GM23338 (cell line): Measurements from ENCODE around the gene TMEM178A. TPM values are rescaled to one million over a fixed set of nuclear protein-coding genes. Genes with fewer than 3 reads are reported as not detected.

Source experiments
- ATAC-seq: fragments of 200-7000 bp; cut with Tn5 transposase; 3 replicates; pipeline ENCODE4 v1.9.1; 2020
- DNase-seq: peaks from one replicate; pipeline ENCODE4 v3.0.0-alpha.2; 2015; ENCODE audit warnings: low spot score
- H2AFZ ChIP-seq: fragments of 200-600 bp; sonication (generic); 2 replicates; pipeline ENCODE4 v1.8.0; 2016; ENCODE audit warnings: antibody characterized with exemption, mild to moderate bottlenecking, moderate library complexity
- H3F3A ChIP-seq: fragments of 200-600 bp; sonication (generic); replicated peaks from 2 replicates; pipeline ENCODE4 v1.8.0; 2017; ENCODE audit warnings: antibody characterized with exemption, mixed run types, low read depth
- H3K27ac ChIP-seq: fragments of 200-600 bp; sonication (generic); 2 replicates; pipeline ENCODE4 v1.6.1; 2016; ENCODE audit warnings: low read depth
- H3K27me3 ChIP-seq: fragments of 200-600 bp; sonication (generic); 2 replicates; pipeline ENCODE4 v1.8.0; 2016; ENCODE audit warnings: mild to moderate bottlenecking, mixed run types, moderate library complexity; ENCODE audit not compliant: insufficient read depth
- H3K36me3 ChIP-seq: fragments of 200-600 bp; sonication (generic); 2 replicates; pipeline ENCODE4 v1.8.0; 2016; ENCODE audit warnings: mild to moderate bottlenecking; ENCODE audit not compliant: insufficient read depth
- H3K4me1 ChIP-seq: fragments of 200-600 bp; sonication (generic); 2 replicates; pipeline ENCODE4 v1.8.0; 2016; ENCODE audit warnings: mild to moderate bottlenecking, moderate library complexity; ENCODE audit not compliant: insufficient read depth
- H3K4me2 ChIP-seq: fragments of 200-600 bp; sonication (generic); 2 replicates; pipeline ENCODE4 v1.7.1; 2017; ENCODE audit warnings: mixed run types
- H3K4me3 ChIP-seq: fragments of 200-600 bp; sonication (generic); 2 replicates; pipeline ENCODE4 v1.6.1; 2016; ENCODE audit warnings: mixed run types
- H3K79me2 ChIP-seq: fragments of 200-600 bp; sonication (generic); replicated peaks from 2 replicates; pipeline ENCODE4 v1.8.0; 2017; ENCODE audit warnings: mild to moderate bottlenecking; ENCODE audit not compliant: insufficient read depth
- H3K9me2 ChIP-seq: fragments of 200-600 bp; sonication (generic); 2 replicates; pipeline ENCODE4 v1.8.0; 2017; ENCODE audit not compliant: insufficient read depth
- H4K20me1 ChIP-seq: fragments of 200-600 bp; sonication (generic); replicated peaks from 2 replicates; pipeline ENCODE4 v1.8.0; 2017; ENCODE audit warnings: mild to moderate bottlenecking; ENCODE audit not compliant: insufficient read depth
- H3K27ac Mint-ChIP-seq: 2 replicates; pipeline ENCODE4 v1.8.0; 2020; ENCODE audit warnings: inconsistent platforms, mild to moderate bottlenecking, moderate library complexity, mixed read lengths
- H3K27me3 Mint-ChIP-seq: 3 replicates; pipeline ENCODE4 v1.8.0; 2022; ENCODE audit warnings: low read depth, mild to moderate bottlenecking, moderate library complexity, mixed read lengths, inconsistent platforms; ENCODE audit not compliant: insufficient read depth, poor library complexity
- H3K36me3 Mint-ChIP-seq: 3 replicates; pipeline ENCODE4 v1.8.0; 2021; ENCODE audit warnings: low read depth, mild to moderate bottlenecking, inconsistent platforms, moderate library complexity, mixed read lengths
- H3K4me1 Mint-ChIP-seq: 3 replicates; pipeline ENCODE4 v1.8.0; 2020; ENCODE audit warnings: mild to moderate bottlenecking, inconsistent platforms, mixed read lengths
- H3K4me3 Mint-ChIP-seq: 3 replicates; pipeline ENCODE4 v1.8.0; 2021; ENCODE audit warnings: moderate library complexity, mild to moderate bottlenecking, inconsistent platforms, mixed read lengths
- H3K9me3 Mint-ChIP-seq: 3 replicates; pipeline ENCODE4 v1.8.0; 2020; ENCODE audit warnings: moderate library complexity, mild to moderate bottlenecking, inconsistent platforms, mixed read lengths
- CREB1 ChIP-seq: fragments of 250-450 bp; sonication (Bioruptor Pico); IDR thresholded peaks from 2 replicates; pipeline ENCODE4 v1.5.0; 2020; ENCODE audit warnings: low read depth, mild to moderate bottlenecking, moderate library complexity
- EZH2phosphoT487 ChIP-seq: fragments of 200-600 bp; sonication (generic); IDR thresholded peaks from one replicate; pipeline ENCODE4 v1.8.1; 2018; ENCODE audit warnings: antibody characterized with exemption; ENCODE audit not compliant: unreplicated experiment
- JUNB ChIP-seq: IDR thresholded peaks from one replicate; pipeline ENCODE4 v1.6.1; 2016; ENCODE audit warnings: antibody characterized with exemption; ENCODE audit not compliant: unreplicated experiment
- NANOG ChIP-seq: IDR thresholded peaks from 2 replicates; pipeline ENCODE4 v1.6.1; 2016; ENCODE audit warnings: antibody characterized with exemption, borderline replicate concordance
- POLR2AphosphoS5 ChIP-seq: IDR thresholded peaks from 2 replicates; pipeline ENCODE4 v1.6.1; 2016; ENCODE audit warnings: antibody characterized with exemption, low read depth
- polyA plus RNA-seq: library from polyadenylated mRNA; unstranded; fragments of >200 nt; fragmentation: Nextera tagmentation; extraction: Ambion mirVana; gene quantifications from 2 replicates; pipeline ENCODE4 v1.2.1, GENCODE V29; 2016
- total RNA-seq: library from RNA; depleted of rRNA; stranded (reverse); fragments of >200 nt; shearing (Covaris generic); gene quantifications from 2 replicates; pipeline ENCODE4 v1.2.3, GENCODE V29; 2014
- TF ChIP-seq, protein P1 (sequence below): fragments of 250-450 bp; sonication (Bioruptor Pico); IDR thresholded peaks from 2 replicates; pipeline ENCODE4 v1.5.0; 2020; ENCODE audit warnings: mild to moderate bottlenecking, moderate library complexity
- TF ChIP-seq, protein P2 (sequence below), 2 experiments: fragments of 200-600 bp in 1 of 2; sonication (generic) in 1 of 2; conservative IDR thresholded peaks; 2 replicates each; pipeline versions ENCODE4 v1.5.1 to v1.6.1; 2016 to 2017; ENCODE audit warnings: antibody characterized with exemption in 2 of 2, low read depth in 2 of 2, mild to moderate bottlenecking in 2 of 2, moderate library complexity in 1 of 2
- TF ChIP-seq, protein P3 (sequence below): IDR thresholded peaks from 2 replicates; pipeline ENCODE4 v1.6.1; 2016; ENCODE audit warnings: antibody characterized with exemption
- TF ChIP-seq, protein P4 (sequence below): IDR thresholded peaks from one replicate; pipeline ENCODE4 v1.6.1; 2018; ENCODE audit warnings: antibody characterized with exemption; ENCODE audit not compliant: unreplicated experiment

Gene TMEM178A
- total and polyA plus RNA-seq, 2 experiments from 2014 or later: 10.3 to 12.3 TPM

DNA sequence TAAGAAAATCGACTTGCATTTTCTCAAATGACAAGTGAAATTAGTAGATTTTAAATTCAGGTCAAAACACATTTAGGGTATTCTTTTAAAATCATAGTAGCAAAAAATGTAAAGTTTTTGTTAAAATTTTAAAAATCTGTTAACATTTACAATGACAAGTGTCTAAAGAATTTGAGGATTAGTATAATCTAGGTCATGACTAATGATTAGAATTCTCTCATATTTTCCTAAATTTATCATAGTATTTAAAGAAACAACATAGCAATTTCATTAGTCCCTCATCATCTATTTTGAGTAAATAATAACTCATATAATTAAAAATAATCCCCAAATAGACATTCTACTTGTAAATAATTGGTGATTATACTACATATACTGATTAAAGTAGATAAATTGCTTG is 89.7 kb downstream of the TMEM178A start:
- Histone ChIP-seq H3K36me3 (peaks cover 37% of the 10 kb centered on the region), H3K4me1 (no peaks in the 10 kb centered on the region), H3F3A (no peaks in the 10 kb centered on the region), H3K9me2 (no peaks in the 10 kb centered on the region), H2AFZ (no peak overlapping the region), H3K4me3 (no peak overlapping the region), H3K79me2 (no peaks in the 10 kb centered on the region), H3K27me3 (no peaks in the 10 kb centered on the region), H3K27ac (no peak overlapping the region), H3K4me2 (no peak overlapping the region), H4K20me1 (no peaks in the 10 kb centered on the region)
- ATAC-seq: no peak
- DNase-seq: no peak
- no peaks in the 10 kb centered on the region for H3K4me1 Mint-ChIP-seq
- no peak overlapping the region for H3K27ac Mint-ChIP-seq
- no peaks in the 10 kb centered on the region for H3K27me3 Mint-ChIP-seq
- TF ChIP-seq, protein P1, sequence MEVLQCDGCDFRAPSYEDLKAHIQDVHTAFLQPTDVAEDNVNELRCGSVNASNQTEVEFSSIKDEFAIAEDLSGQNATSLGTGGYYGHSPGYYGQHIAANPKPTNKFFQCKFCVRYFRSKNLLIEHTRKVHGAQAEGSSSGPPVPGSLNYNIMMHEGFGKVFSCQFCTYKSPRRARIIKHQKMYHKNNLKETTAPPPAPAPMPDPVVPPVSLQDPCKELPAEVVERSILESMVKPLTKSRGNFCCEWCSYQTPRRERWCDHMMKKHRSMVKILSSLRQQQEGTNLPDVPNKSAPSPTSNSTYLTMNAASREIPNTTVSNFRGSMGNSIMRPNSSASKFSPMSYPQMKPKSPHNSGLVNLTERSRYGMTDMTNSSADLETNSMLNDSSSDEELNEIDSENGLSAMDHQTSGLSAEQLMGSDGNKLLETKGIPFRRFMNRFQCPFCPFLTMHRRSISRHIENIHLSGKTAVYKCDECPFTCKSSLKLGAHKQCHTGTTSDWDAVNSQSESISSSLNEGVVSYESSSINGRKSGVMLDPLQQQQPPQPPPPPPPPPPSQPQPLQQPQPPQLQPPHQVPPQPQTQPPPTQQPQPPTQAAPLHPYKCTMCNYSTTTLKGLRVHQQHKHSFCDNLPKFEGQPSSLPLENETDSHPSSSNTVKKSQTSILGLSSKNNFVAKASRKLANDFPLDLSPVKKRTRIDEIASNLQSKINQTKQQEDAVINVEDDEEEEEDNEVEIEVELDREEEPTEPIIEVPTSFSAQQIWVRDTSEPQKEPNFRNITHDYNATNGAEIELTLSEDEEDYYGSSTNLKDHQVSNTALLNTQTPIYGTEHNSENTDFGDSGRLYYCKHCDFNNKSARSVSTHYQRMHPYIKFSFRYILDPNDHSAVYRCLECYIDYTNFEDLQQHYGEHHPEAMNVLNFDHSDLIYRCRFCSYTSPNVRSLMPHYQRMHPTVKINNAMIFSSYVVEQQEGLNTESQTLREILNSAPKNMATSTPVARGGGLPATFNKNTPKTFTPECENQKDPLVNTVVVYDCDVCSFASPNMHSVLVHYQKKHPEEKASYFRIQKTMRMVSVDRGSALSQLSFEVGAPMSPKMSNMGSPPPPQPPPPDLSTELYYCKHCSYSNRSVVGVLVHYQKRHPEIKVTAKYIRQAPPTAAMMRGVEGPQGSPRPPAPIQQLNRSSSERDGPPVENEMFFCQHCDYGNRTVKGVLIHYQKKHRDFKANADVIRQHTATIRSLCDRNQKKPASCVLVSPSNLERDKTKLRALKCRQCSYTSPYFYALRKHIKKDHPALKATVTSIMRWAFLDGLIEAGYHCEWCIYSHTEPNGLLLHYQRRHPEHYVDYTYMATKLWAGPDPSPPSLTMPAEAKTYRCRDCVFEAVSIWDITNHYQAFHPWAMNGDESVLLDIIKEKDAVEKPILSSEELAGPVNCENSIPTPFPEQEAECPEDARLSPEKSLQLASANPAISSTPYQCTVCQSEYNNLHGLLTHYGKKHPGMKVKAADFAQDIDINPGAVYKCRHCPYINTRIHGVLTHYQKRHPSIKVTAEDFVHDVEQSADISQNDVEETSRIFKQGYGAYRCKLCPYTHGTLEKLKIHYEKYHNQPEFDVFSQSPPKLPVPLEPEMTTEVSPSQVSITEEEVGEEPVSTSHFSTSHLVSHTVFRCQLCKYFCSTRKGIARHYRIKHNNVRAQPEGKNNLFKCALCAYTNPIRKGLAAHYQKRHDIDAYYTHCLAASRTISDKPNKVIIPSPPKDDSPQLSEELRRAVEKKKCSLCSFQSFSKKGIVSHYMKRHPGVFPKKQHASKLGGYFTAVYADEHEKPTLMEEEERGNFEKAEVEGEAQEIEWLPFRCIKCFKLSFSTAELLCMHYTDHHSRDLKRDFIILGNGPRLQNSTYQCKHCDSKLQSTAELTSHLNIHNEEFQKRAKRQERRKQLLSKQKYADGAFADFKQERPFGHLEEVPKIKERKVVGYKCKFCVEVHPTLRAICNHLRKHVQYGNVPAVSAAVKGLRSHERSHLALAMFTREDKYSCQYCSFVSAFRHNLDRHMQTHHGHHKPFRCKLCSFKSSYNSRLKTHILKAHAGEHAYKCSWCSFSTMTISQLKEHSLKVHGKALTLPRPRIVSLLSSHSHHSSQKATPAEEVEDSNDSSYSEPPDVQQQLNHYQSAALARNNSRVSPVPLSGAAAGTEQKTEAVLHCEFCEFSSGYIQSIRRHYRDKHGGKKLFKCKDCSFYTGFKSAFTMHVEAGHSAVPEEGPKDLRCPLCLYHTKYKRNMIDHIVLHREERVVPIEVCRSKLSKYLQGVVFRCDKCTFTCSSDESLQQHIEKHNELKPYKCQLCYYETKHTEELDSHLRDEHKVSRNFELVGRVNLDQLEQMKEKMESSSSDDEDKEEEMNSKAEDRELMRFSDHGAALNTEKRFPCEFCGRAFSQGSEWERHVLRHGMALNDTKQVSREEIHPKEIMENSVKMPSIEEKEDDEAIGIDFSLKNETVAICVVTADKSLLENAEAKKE (CRISPR knock-in tag): no peak
- no peak for TF ChIP-seq CREB1 (CRISPR knock-in tag)
- no peak for TF ChIP-seq POLR2AphosphoS5
- TF ChIP-seq, protein P2, sequence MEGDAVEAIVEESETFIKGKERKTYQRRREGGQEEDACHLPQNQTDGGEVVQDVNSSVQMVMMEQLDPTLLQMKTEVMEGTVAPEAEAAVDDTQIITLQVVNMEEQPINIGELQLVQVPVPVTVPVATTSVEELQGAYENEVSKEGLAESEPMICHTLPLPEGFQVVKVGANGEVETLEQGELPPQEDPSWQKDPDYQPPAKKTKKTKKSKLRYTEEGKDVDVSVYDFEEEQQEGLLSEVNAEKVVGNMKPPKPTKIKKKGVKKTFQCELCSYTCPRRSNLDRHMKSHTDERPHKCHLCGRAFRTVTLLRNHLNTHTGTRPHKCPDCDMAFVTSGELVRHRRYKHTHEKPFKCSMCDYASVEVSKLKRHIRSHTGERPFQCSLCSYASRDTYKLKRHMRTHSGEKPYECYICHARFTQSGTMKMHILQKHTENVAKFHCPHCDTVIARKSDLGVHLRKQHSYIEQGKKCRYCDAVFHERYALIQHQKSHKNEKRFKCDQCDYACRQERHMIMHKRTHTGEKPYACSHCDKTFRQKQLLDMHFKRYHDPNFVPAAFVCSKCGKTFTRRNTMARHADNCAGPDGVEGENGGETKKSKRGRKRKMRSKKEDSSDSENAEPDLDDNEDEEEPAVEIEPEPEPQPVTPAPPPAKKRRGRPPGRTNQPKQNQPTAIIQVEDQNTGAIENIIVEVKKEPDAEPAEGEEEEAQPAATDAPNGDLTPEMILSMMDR (conservative IDR thresholded peaks at IDR 0.05; ENCODE audit: low read depth in 2 of 2): no peak
- TF ChIP-seq, protein P3, sequence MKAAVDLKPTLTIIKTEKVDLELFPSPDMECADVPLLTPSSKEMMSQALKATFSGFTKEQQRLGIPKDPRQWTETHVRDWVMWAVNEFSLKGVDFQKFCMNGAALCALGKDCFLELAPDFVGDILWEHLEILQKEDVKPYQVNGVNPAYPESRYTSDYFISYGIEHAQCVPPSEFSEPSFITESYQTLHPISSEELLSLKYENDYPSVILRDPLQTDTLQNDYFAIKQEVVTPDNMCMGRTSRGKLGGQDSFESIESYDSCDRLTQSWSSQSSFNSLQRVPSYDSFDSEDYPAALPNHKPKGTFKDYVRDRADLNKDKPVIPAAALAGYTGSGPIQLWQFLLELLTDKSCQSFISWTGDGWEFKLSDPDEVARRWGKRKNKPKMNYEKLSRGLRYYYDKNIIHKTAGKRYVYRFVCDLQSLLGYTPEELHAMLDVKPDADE: no peak
- no peak for TF ChIP-seq JUNB
- TF ChIP-seq NANOG: no peak
- TF ChIP-seq EZH2phosphoT487: no peak
- TF ChIP-seq, protein P4, sequence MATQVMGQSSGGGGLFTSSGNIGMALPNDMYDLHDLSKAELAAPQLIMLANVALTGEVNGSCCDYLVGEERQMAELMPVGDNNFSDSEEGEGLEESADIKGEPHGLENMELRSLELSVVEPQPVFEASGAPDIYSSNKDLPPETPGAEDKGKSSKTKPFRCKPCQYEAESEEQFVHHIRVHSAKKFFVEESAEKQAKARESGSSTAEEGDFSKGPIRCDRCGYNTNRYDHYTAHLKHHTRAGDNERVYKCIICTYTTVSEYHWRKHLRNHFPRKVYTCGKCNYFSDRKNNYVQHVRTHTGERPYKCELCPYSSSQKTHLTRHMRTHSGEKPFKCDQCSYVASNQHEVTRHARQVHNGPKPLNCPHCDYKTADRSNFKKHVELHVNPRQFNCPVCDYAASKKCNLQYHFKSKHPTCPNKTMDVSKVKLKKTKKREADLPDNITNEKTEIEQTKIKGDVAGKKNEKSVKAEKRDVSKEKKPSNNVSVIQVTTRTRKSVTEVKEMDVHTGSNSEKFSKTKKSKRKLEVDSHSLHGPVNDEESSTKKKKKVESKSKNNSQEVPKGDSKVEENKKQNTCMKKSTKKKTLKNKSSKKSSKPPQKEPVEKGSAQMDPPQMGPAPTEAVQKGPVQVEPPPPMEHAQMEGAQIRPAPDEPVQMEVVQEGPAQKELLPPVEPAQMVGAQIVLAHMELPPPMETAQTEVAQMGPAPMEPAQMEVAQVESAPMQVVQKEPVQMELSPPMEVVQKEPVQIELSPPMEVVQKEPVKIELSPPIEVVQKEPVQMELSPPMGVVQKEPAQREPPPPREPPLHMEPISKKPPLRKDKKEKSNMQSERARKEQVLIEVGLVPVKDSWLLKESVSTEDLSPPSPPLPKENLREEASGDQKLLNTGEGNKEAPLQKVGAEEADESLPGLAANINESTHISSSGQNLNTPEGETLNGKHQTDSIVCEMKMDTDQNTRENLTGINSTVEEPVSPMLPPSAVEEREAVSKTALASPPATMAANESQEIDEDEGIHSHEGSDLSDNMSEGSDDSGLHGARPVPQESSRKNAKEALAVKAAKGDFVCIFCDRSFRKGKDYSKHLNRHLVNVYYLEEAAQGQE: no peak
- no peak overlapping the region for H3K4me3 Mint-ChIP-seq
- peaks cover 63% of the 10 kb centered on the region for H3K36me3 Mint-ChIP-seq
- no peaks in the 10 kb centered on the region for H3K9me3 Mint-ChIP-seq
